Mammary epithelial cell (primary cell): ENCODE measurements around the gene EEFSEC.

Experiments used
- EZH2 ChIP-seq: IDR thresholded peaks from 2 replicates; pipeline ENCODE4 v1.6.1; 2012; ENCODE audit warnings: low read length, inconsistent platforms, borderline replicate concordance
- TF ChIP-seq, protein P1 (sequence below), 2 donors: IDR thresholded peaks in 1 of 2; conservative IDR thresholded peaks in 1 of 2; 2 replicates each; pipeline ENCODE4 v1.5.1; 2011 to 2012; ENCODE audit warnings: inconsistent platforms in 2 of 2, low read length in 2 of 2, mild to moderate bottlenecking in 2 of 2, control low read depth in 1 of 2, low read depth in 1 of 2; ENCODE audit not compliant: insufficient read depth in 1 of 2; ENCODE audit errors: extremely low read depth in 1 of 2

DNA sequence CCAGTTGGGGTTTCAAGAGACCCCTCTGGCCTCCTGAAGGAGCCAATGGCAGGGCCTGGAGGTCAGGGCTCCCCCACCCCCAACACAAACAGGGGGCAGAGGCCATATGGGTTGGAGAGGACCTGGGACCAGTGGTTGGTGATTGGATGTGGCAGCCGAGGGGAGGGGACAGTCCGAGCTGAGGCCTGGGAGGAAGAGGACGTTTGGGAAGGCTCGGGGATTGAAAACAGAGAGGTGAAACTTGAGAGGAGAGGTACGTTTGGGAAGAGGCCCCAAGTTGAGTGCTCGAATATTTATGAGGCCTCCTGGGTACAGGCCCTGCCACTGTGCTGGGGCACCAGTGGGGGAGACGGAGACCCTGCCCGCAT, 259.7 kb downstream of the EEFSEC start:
- TF ChIP-seq, protein P1, sequence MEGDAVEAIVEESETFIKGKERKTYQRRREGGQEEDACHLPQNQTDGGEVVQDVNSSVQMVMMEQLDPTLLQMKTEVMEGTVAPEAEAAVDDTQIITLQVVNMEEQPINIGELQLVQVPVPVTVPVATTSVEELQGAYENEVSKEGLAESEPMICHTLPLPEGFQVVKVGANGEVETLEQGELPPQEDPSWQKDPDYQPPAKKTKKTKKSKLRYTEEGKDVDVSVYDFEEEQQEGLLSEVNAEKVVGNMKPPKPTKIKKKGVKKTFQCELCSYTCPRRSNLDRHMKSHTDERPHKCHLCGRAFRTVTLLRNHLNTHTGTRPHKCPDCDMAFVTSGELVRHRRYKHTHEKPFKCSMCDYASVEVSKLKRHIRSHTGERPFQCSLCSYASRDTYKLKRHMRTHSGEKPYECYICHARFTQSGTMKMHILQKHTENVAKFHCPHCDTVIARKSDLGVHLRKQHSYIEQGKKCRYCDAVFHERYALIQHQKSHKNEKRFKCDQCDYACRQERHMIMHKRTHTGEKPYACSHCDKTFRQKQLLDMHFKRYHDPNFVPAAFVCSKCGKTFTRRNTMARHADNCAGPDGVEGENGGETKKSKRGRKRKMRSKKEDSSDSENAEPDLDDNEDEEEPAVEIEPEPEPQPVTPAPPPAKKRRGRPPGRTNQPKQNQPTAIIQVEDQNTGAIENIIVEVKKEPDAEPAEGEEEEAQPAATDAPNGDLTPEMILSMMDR (conservative IDR thresholded peaks at IDR 0.05 in 1 of 2, IDR thresholded peaks at IDR 0.05 in 1 of 2; ENCODE audit: extremely low read depth in 1 of 2, insufficient read depth in 1 of 2, low read depth in 1 of 2, low read length in 2 of 2), result no peak
- no peak for TF ChIP-seq EZH2
